Activated CD4-positive, alpha-beta T cell treated with anti-CD3 and anti-CD28 coated beads for 1 hour (primary cell): ENCODE results near the gene SLC35A1.

Experiments
- DNase-seq: peaks from one replicate; pipeline ENCODE4 v3.0.0-alpha.2; 2020

SLC35A1 gene

DNA sequence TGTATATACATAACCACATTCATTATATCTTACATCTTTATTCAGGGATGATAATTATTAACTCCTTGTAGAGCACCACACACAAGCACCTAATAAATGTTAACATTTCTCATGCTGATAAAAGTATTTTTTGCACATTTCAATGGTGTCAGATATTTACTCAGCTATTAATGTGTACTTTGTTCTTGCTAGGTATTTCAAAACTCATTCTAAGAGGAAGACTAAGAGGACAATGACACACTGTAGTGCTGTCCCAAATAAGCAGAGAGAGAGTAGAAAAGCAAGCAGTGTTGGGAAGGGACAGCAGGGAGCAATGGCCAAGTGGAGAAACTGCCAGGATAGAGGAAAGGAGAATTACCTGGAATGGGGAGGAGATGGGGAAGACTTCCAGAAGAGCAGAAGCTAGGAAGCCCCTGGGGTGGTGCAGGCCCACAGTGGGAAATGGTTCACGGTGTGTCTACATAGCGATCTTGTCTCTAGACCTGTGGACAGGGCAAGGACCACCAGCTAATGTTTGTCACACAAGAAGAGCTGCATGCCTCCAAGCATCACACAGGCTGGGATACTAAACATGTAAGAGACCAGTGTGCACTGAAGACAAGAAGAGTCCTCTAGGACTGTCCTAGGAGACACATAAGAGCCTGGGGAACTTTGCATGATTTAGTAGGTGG is 61.7 kb downstream of the SLC35A1 start:
- DNase-seq = no peak

DNA sequence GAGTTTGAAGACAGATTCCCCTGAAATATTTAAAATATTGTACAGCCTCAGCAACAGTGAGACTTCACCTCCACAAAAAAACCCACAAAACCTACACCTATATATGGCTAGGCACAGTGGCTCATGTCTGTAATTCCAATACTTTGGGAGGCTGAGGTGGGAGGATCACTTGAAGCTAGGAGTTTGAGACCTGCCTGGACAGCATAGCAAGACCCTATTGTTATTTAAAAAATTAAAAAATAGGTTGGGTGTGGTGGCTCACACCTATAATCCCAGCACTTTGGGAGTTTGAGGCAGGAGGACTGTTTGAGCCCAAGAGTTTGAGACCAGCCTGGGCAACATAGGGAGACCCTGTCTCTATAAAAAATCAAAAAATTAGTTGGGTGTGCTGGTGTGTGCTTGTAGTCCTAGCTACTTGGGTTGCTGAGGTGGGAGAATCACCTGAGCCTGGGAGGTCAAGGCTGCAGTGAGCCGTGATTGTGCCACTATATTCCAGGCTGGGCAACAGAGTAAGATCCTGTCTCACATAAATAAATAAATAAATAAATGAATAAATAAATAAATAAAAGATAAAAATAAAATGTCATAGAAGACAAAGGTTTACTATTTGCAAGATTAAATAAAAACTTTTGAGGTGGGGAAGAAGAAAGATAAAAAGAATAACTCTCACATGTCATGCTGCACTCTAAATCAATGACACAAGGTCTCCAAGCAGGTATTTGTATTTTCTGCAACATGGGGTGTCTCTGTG is 65.9 kb downstream of the SLC35A1 start:
- no peak for DNase-seq

DNA sequence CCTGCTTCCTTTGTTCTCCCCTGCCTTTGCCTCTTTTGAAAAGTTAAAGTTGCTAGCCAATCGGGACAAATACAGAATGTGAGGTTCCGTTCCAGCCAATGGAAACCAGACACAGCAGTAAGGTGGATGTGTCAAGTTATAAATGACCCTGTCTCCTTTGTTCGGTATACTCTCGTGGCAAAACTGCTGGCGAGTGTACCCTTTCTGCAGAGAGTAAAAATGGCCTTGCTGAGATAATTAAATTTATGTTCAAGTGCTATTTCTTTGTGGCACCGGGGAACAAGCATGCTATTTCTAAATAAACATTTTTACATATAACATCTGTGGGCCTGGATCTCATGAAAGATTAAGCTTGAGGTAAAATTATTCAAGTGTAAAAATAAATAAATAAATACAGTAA is 66.8 kb downstream of the SLC35A1 start:
- DNase-seq = no peak

DNA sequence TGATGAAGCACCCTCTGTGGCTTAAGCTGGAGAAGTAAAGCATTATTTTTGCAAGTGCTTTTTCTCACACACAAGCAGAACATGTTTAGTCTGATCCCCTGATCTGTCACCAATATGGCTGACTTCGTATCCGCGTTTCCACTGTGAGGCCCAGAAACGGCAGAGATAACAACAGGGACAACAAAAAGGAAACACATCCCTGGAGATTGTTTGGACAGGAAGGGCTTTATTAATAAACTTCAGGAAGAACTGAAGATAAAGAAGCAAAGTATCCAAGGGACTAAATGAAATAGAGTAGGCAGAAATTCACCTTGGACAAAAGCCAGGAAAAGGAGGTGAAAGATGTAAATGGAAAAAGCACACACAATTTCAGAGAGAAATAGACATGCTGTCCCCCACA is 67.8 kb downstream of the SLC35A1 start:
- no peak for DNase-seq

DNA sequence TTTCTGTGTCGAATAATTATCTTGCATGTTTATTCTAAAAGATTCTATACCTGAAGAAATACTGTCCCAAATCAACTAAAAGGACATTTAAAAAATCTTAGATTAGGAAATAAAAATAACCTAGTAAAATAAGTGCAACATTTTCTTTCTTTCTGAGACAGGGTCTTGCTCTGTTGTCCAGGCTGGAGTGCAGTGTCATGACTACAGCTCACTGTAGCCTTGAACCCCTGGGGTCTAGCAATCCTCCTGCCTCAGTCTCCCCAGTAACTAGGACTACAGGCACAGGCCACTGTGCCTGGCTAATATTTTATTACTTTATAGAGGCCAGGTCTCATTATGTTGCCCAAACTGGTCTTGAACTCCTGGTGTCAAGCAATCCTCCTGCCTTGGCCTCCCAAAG is 68.3 kb downstream of the SLC35A1 start:
- no peak for DNase-seq

DNA sequence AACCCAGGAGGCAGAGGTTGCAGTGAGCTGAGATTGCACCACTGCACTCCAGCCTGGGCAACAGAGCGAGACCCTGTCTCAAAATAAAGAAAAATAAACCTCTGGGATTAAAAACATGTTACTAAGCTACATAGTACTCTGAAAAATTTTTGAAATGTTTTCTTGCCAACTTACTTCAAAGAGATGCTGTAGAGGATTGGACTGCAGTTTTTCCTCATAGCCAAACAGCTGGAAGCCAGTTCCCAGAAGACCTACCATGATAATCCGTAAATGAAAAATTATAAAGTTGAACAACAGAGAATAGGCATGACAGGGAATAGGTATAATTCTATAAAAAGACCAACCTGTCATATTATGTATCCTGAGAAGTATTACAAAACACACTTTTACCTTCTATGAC is 69.0 kb downstream of the SLC35A1 start:
- no peak for DNase-seq

DNA sequence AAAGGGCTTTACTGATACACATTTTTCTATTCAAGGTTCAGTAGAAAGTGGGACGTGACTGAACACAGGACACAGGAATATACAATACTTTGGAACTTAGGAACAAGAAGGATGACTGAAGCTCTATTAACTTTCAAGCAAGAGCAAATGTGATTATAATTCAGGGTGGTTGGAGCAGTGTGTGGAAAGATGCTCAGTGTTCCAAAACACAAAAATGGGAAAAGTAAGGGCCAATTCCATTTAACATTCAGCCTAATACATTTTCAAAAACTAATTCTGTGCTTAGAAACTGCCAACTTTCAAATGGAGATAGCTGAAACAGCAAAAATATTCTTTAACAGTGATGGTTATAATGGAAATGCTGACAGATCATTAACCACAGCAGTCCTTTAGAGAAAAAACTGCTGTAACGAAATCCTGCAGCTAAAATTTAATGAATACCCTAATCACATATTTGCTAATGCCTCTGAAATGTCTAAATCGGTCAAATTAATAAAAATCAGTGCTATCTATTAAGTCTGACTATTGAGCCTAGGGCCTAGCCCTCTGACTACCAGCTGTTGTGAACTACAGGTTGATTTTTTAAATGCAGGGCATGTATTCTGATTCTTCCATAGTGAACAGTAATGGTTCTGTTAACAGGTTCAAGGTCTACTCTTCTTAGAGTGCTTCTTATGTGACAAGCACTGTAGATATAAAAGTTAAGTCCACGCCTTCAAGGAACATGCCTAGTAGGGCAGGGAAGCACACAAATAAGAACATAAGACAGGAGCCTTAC is 71.1 kb downstream of the SLC35A1 start:
- no peak for DNase-seq

DNA sequence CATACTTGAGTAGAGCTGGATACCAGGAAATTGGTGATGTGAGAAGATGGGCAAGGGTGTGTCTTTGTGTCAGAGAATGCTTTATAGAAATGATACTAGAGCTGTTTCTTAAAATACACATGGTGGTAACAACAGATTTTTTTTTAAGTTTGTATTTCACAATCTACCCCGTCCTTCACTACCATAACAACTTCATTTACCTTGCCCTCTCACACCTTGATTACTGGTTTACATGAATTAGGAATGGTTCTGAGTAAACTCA is 71.6 kb downstream of the SLC35A1 start:
- no peak for DNase-seq

DNA sequence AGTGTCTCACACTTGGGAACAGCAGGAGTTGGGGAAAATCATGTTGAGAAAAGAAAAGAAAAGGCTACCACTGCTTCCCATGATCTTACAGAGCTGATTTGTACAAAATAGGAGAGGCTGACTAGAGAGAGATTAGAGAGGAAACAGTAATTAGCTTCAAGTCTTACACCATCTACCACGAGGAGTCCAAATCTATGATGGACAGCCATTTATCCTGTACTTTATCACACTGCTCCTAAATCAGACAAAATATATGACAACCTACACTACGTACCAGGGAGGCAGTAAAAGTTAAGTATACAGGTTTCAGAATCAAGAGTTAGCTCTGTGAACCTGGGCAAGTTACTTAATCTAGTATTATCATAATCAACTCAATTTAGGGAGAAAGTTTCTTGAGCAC is 79.0 kb downstream of the SLC35A1 start:
- no peak for DNase-seq

DNA sequence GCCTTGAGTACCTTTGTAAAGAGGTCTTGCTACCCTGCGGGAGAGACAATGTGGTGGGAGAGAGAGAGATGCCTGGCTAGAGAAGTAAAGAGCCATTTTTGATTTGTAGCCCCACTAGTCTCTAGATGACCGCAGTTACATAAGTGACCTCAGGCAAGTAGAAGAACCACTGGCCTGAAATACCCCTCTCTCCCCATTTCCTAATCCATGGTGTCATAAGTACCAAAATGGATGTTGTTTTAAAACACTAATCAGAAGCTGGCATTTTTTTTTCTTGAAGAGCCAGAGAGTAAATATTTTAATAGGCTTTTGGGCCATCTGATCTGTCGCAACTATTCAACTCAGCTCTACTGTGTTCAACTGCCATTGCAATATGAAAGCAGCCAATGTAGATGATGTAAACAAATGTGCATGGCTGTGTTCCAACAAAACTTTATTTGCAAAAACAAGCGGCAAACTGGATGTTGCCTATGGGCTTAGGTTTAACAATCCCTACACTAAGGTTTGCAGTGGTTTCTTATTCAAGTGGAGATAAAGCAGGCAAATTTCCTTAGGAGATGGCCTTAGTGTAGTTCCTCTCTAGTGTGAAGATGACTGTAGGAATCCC is 80.5 kb downstream of the SLC35A1 start:
- no peak for DNase-seq

DNA sequence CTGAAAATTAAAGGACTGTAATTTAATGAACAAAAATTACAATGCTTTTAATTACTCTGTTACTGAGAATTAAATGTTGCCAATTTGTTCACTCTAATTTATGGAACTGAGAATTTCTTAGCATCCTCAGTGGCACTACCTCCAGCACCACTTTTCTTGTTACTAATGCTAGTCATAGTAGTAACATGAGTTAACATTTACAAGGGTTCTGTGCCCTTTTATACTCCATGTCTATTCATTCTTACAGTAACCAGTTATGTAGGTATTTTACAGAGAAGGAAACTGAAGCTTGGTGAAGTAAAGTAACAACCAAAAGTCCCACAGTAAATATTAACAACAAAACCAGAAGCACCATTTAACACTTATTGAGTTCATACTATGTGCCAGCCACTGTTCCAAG is 82.7 kb downstream of the SLC35A1 start:
- no peak for DNase-seq

DNA sequence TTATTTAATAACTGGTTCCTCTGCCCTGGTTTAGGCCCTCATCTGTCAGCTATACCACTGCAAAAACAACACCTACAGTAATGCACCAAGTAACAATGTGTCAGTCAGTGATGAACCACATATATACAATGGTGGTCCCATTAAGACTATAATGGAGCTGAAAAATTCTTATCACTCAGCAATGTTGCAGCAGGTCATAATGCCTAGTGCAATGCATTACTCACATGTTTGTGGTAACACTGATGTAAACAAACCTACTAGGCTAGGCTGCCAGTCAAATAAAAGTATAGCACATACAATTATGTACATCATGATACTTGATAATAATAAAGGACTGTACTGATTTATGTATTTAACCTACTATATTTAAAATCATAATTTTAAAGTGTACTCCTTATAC is 85.7 kb downstream of the SLC35A1 start:
- no peak for DNase-seq

DNA sequence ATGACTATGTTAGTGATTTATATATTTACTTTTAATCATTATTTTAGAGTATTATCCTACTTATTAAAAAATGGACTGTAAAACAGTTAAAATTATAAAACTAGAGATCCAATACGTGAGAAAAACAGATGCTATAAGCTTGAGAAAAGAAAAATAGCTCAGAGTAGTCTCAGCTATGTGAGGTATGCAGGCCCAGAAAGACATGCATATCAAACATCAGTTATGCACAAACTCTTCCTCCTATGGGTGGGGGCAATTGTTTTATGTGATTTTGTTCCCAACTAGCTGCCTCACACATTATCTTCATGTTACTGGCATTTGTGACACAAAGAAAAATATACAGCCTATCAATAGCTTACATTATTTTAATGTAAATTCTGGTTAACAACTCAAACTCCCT is 88.2 kb downstream of the SLC35A1 start:
- DNase-seq = no peak
